Kasumi-1 (cell line): ENCODE results near the gene ERC1.

Source experiments
- DNase-seq, 2 experiments: peaks; one replicate each; lab custom pipeline; 2025; lab: John Stamatoyannopoulos, UW

The ERC1 gene

DNA sequence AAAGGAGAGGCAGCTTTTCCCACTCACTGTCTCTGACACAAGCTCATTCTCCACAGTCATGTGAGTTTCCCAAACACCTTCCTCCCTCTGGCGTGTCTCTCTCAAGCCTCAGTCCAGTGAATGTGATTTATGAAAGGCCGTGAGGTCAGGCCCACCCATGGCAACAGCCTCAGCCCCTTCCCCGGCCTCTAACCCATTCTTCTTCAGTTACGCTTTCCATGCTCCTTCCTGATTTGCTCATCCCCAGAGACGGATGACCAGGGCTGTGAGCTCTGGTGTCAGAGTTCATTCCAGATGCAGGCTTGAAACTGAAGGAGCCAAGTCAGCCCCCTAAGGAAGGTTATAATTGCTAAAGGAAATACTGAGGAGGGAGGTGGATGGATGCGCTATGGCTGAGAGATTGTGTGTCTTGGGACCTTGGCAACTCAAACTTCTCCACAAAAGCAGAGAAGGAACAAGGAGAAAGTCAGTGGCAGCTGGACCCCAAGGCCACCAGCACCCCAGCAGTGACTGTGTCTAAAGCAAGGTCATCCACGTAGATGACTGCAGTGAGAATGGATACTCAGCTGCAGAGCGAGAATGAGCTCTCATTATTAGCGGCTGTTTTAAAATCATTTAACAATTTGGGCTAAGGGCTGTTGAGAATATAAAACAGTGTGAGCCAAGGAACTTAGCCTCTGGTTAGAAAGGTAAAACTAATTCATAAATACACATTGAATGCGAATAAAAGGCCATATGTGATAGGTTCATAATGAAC, 519.2 kb downstream of the ERC1 start:
- no peak for DNase-seq

DNA sequence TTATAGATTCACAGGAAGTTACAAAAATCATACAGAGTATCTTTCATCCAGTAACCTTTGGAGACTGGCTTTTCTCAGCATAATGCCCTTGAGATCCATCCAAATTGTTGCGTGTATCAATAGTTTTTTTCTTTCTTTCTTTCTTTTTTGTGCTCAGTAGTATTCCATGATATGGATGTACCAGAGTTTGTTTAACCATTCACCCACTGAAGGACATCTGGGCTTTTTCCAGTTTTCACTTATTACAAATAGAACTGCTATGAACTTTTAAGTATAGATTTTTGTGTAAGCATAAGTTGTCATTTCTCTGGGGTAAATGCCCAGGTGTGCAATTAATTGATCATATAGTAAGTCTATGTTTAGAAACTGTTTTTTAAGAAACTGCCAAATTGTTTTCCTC, 524.0 kb downstream of the ERC1 start:
- no peak for DNase-seq

DNA sequence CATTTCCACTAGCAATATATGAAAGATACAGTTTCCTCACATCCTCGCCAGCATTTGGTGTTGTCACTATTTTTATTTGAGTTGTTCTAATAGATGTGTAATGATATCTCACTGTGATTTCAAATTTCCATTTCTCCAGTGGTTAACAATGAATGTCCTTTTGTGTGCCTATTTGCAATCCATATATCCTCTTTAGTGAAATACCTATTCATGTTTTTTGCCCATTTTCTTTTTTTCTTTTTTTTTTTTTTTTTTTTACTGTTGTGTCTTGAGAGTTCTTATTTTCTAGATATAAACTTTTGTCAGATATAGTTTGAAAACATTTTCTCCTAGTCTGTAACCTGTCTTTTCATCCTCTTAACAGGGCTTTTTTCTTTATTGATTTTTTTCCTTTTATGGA, 524.4 kb downstream of the ERC1 start:
- DNase-seq = no peak

DNA sequence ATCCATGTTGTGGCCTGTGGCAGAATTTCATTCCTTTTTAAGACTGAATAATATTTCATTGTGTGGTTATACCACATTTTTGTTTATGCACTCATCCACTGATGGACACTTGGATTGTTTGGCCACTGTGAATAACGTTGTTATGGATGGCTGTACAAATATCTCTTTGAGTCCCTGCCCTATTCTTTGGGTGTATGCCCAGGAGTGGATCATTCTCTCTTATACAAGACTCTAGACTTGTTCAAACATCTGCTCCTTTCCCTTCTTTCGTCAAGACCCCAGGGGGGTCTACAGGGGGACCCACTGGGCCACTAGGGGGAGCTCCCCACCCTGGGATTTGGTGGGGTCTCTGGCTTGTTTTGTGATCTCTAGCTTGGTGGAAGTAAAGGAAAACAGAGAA, 526.0 kb downstream of the ERC1 start:
- no peak for DNase-seq

DNA sequence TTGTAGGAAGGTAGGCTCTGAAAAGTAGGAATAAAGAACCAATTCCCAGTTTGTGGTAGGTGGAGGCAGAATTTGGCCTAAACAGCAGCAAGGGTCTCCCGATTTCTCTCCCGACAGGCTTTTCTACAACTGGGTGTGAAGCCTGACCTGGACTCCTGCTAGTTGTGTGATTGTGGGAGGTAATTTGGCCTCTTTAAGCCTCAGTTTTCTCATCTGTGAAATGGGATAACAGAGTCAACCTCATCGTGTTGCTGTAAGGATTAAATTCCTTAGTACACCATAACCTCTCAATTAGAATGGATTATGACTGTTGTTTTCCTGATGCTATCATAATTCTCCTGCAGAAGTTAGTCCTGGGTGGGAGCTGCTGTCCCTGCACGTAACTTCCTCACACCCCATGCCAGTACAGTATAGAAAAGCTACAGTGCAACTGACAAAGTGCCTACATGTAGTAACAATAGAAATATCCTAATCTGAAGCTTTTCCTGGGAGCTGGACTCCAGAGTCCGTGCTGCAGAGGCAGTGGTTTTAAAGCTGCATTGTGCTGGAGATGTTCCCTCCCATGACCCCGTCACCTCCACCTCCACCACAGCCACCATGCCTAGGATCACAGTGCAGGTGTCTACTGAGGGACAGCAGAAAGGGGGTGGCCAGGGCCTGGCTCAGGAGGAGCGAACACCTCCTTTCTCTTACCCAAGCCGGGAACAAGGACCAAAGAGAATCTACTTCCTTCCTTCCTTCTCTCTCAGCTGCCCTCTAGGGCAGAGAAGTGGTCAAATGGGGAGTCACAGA, 526.9 kb downstream of the ERC1 start:
- DNase-seq = no peak

DNA sequence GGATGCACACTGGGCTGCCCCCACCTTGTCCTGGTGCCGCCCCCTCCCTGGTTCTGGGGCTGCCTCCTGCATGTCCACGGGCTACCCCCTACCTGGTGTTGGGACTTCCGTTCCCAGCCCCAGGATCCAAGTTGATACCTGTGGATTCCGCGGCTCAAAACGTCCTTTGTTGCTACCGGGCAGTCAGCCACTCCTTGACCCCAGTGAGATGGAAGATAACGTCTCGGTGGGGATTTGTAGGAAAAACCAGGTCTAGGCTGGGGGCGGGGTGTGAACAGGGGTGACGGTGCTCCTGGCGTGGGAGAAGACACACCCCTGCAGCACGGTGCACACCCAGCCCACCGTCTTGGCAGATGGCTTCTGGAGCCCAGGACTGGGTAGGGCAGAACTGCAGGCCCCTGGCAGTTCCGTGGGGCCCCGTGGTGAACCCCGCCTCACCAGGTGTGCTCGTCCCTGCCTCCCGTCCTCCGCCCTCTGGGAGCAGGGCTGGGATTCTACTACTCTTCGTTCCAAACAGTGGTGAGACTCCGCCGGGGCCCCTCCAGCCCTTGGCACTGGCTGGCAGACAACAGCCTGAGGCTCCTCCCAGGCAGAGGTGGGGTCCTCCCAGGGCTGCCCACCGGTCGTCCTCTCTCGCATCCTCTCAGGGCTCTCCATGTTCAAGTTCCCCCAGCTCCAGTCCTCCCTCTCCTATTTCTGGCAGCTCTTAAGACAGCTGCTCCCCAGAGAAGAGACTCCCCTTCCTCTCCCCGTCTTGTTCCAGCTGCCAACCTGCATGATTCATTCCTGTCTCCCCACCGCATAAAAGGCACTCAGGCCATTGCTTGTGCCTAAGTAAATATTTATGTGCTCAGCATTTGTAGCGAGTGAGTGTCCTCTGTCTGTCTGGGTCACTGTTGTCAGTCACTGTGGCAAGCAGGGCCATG, 527.8 kb downstream of the ERC1 start:
- DNase-seq = no peak

DNA sequence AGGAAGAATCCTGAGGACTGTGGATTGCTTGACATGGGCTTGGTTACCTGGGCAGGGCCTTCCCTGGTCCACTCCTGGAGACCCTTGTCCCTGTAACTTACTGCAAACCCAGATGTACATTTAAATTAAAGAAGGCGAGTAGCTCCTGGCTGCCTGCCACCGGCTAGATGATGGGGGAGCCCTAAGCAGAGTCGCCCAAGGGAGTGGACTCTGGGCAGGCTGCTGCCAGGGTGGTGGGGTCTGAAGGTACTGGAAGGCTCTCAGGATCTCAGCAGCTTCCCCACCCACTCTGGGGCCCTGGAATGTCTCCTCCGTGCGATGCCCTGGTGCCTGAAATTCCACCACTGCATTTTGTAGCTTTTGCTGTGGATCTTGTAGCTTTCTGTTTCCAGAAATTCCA, 528.6 kb downstream of the ERC1 start:
- no peak for DNase-seq

DNA sequence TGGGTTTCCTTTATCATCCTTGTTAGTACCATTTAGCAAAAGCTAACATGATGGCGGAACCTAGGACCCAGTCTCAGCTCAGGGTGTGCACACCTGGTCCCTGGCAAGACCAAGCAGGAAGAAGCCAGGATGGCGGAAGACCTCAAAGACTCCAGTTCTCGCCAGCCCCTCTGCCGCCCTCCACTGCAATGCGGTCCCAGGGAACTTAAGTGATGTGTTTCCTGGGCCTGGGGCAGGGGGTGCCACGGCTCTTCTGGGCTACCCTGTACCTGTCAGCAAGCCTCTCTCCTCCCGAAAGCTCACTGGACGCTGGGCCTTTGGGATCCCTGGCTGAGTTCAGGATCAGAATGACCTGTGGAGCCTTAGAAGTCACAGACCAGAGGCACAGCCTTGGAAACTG, 532.0 kb downstream of the ERC1 start:
- DNase-seq = no peak

DNA sequence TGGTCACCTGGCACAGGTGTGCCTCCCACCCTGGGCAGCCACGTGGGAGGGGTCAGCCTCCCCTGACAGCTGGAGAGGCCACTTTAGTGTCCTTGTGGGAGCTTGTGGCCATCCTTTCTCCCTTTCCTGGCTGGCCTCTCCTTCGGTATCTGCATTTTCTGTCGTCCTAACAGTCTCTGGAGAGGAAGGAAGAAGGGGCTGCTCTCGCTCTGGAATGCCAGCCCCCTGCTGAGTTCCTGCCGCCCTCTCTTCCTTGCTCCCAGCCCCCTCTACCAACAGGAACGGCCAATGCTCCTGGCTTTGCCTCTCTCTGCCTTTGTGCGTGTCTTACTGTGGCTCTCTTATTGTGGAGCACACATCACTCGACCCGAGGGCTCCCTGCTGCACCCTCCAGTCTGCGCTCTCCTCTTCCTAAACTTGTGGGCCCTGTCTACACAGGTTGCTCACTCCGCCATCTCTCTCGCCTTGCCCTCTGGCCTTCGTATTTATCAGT, 532.6 kb downstream of the ERC1 start:
- no peak for DNase-seq

DNA sequence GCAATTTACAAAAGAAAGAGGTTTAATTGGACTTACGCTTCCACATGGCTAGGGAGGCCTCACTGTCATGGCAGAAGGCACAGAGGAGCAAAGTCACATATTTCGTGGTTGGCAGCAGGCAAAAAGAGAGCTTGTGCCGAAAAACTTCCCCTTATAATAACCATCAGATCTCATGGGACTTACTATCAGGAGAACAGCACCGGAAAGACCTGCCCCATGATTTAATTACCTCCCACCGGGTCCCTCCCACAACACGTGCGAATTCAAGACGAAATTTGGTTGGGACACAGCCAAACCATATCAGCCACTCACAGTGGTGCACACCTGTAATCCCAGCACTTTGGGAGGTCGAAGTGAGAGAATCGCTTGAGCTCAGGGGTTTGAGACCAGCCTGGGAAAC, 534.8 kb downstream of the ERC1 start:
- DNase-seq = no peak

DNA sequence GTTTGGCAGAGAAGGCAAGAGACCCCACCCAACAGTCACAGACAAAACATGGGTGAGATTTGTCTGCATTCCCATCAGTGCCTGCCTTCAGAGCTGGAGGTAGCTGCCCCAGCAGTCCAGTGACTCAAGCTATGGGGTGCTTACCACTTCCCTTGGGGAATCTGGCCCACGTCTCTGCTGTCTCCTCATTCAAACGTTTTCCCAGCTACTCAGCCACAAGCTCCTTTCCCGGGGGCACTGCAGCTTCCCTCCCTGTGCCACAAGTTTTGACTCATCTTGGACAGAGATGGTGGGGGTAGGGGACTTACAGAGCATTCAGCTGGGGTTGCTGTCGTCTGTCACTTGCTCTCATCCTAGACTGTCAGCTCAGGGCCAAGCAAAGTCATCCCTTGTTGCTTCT, 536.8 kb downstream of the ERC1 start:
- peak; percentile 9 to 31 for DNase-seq

DNA sequence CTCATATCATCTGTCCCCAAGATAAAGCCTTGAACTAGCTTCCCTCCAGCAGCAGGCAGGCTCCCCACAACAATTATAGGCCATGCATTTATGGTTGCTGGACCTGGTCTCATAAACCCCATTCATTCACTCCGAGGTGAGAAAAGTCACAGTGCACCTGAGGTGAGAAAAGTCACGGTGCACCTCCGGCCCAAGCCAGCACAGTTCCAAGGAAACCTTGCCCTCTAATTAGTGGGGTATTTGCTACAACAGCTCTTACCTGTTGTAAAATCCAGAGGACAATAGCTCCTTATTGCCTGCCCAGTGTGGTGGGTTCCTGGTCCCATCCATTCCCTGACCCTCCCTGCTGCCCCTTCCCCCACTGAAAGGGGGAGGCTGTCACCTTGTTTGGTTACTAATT, 537.8 kb downstream of the ERC1 start:
- DNase-seq = no peak

DNA sequence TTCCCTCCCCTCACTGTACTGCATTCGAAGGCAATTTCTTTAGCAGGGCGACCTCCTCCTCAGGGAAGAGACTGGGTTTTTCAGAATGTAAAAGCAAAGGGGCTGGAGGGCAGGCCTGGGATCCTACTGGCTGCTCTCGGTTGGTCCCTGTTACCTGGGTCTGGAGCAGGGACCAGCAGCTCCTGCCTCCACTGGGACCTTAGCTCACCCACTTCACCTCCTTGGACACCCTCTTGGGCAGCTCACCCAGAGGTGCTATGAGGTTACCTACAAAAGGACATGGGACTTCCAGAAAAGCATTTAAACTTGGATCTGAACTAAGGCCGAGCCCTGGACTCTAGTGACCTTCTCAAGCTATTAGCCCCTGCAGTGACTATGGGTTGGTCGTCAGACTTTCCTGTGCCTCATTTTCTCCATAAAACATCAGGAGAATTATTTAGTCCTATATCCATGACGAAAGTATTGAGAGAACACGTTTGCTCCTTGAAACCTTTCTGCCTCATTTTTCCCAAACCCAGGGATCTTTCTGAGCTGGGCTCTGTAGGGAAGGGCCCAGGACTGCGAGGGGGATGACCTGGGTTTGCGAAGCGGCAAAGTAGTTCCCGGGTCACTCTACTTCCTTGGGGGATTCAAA, 538.3 kb downstream of the ERC1 start:
- no peak for DNase-seq

DNA sequence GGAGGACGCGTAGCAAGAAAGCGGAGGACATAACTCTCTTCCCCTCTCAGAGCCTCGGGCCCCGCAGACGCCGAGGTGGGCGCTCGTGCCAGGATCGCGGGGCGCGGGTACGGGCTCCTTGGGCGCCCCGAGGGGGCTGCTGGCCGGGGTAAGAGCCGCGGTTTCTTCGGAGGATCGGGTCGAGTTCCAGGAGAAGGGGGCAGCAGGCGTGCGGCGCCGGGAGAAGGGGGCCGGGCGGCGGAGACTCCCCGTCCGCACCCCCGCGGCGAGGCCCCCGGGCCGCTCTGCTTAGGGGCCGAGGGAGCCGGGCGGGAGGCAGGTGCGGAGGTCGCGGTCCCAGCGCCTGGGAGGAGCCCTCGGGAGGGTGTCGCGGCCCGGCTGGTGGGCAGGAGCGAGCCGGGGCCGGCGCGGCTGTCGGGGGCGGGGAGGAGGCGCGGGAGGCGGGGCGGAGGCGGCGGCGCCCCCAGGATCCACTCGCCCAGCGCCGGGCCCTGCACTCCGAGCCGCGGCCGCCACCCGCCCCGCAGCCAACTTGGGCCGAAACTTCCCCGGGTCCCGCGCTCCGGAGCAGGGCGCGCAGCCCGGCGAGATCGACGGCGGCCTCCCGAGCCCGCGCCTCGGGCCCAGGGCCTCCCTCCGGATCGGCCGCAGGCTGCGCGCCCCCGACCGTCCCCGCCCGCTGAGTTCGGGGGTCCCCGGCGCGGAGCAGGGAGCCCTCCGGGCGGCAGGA, 539.0 kb downstream of the ERC1 start:
- no peak for DNase-seq

DNA sequence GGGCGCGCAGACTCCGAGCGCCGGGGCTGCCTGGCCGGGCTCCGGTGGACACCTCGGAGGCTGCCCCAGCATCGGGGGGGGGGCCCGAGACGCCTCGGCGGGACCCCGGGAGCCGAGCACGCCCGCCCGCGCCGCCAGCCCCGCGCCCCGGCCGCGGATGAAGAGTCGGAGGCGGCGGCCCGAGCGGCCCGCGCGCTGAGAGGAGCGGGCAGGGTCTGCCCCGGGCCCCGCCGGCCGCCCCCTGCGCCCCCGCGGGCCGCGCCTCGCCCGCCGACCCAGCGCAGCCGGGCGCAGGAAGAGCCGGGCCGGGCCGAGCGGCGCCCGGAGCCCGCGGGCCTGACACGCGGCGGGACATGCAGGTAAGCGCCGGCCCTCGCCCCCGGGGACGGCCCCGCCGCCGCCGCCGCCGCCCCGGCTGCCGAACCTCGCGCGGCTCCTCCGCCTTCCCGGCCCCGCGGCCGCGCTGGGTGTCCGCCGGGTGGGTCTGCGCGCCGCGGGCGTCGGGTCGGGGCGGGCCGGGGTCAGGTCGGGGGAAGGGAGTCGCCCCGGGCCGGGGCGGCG, 539.6 kb downstream of the ERC1 start:
- no peak for DNase-seq

DNA sequence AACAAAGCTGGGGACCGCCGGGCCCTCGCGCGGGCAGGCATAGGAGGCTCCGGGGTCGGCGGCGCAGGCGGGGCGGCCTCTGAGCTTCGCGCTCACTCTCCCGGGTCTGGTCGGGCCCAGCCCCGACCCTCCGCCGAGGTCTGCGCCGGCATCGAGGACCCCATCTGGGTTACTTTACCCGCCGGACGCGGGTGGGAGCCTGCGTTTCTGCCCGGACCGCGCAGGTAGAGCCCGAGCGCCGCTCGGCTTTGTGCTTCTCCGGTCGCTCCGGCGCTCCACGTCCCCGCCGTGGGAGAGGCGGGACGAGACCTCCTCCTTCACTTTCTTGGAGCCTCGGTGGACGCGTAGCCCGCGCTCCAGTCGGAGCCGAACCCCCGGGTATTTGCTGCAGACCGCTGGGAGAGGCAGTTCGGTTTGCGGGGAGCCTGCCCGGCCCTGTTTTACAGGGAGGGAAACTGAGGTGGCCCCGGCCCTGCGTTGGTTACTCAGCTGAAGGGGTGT, 540.2 kb downstream of the ERC1 start:
- DNase-seq = no peak

DNA sequence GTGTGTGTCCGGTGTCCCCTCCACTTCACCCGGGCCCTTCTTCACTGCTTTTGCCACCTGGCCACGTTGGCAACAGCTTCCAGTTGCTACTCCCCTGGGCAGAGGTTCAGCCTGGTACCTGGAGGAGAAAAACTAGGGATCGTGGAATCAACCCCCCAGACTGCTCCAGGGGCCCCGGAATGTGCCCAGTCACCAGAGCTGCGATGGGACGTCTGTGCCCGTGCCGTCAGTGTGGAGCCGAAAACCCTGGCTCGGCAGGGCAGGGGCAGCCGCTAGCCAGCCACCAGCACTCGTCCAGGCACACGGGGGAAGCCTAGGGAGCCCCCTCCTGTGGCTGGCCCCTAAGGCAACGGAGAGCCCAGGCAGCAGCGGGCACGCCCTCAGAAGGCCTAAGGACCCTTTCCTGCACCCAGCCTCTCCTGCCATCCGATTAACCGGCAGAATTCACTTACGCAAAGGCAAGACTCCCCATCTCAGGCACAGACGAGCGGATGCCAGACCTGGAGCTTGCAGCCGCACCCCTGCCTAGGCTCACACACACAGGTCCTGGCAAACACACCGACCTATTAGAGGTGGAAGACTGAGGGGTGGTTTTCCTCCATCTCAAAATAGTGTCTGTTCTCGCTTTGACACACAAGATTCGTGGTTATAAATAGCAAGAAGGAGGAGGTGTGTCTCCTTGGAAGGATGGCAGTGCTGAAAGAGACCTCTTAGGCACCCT, 540.8 kb downstream of the ERC1 start:
- DNase-seq = no peak

DNA sequence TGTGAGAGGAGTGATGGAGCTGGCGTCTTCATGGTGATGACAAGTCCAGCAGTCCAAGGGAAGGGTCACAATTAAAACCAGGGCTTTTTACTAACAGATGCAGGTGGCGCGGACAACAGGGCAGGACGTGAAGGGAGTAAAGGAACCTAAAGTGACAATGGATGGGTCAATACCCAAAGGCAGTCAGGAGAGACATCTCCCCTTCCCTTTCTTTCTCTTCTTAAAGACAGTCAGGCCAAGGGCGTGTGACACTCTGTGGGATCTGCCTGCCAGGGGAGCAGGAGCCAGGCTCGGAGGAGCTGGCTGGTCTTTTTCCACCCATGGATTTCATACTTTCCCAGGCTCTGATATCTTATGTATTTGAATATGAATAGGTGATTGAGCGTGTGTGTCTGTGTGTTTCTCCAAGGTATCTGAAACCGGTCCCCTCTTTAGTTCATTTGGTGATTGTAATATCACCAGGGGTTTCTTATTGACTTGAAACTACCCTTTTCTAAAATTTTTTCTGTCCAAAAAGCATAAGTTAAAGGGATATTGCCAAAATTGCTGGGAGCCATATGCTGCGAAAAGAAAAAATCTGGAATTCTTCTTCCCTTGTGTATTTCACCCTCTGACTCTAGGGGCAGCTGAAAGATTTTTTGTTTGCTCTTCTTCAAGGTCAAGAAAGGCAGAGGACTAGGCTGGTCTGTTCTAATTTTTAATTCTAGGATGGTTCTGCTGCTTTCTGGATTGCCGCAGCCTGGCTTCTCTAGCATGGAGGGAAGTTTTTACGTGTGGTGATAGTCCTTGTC, 541.5 kb downstream of the ERC1 start:
- DNase-seq = no peak

DNA sequence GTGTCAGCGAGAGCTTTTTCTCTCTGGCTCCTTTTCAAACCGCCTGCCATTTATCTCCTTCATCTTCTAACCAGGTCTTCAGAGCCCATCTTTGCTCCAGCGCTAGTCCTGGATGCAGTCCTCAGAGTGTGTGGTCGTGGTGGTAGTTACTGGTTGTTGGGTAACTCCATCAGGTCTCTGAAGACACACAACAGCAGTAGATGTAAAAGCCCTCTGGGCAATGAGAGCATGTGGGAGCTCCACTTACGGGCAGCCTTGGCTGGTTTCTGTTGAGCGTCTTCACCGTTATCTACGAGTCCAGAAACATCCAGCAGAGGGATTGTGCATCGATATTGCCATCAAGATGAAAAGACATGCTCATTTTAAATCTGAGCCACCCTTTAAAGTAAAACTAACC, 542.2 kb downstream of the ERC1 start:
- peak; percentile 14 to 24 for DNase-seq
